ENCODE results near the gene CCDC178.

CCDC178 gene

GRCh38 chr18:33115917-33116316 lies 324.6 kb downstream of the CCDC178 start:
- no peak for DNase-seq

GRCh38 chr18:33115476-33115875 lies 325.0 kb downstream of the CCDC178 start:
- DNase-seq, result no peak

DNA sequence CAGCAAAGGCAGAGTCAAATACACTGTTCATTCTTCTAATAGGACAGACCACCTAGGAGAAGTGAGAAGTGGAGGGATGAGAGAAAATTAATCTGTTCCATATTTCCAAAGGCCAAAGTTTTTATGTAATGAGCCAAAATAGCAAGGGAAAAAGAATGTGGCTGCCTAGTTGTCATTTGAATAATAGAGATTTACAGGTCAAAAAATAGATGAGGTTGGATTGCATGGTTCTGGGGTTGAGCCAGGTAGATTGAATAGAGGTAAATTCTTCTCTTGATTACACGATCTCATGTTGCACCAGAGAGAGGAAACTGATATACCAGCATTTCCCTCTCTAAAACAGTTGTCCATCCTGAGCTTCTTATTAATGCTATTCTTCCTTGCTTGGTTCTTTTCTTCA lies 325.8 kb downstream of the CCDC178 start:
- no peak for DNase-seq

DNA sequence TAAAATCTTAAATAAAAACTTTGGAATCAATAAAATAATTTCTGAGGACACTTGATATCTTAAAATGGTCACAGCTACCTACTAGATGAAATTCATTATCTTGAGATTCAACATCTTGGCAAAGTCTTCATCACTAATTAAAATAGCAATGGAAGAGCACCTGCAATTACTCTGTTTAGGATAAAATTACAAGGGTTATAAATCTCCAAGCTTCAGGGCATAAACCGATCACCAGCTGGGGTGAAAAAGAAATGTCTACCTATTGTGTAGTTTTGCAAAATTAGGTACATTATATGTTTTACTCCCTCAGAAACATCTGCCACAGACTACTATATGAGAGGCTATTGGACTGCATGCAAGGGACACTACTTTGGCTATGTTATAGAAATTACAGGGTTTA lies 327.1 kb downstream of the CCDC178 start:
- no peak for DNase-seq

DNA sequence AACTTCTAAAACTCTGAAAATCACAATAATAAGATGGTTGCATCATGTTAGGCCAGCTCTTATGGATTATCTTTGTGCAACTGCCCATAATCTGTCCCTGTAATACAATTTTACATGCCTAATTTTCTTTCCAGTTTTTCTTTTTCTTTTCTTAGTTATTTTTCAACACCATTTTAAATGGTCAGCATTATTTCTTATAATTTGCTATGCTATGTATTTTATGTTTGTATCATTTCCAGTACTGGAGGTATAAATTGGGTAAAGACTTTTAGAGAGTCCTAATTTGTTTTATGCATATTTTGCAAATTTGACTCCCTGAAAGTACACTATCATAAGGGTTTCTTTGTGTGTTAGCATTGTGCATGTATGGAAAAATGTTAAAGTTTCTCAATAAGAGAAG lies 333.0 kb downstream of the CCDC178 start:
- DNase-seq, result no peak

- no peak for DNase-seq
Measured at GRCh38 chr18:33101316-33101715, 339.2 kb downstream of the CCDC178 start.

GRCh38 chr18:33099626-33100025 lies 340.9 kb downstream of the CCDC178 start:
- no peak for DNase-seq

GRCh38 chr18:33097126-33097525 lies 343.4 kb downstream of the CCDC178 start:
- DNase-seq, result no peak

- DNase-seq, result no peak
Measured at GRCh38 chr18:33090461-33090860, 350.1 kb downstream of the CCDC178 start.

GRCh38 chr18:33076601-33077000 lies 363.9 kb downstream of the CCDC178 start:
- no peak for DNase-seq

- DNase-seq, result no peak
Measured at GRCh38 chr18:33074125-33074524, 366.4 kb downstream of the CCDC178 start.

- no peak for DNase-seq
Measured at GRCh38 chr18:33062834-33063364, 377.6 kb downstream of the CCDC178 start.

- no peak for DNase-seq
Measured at GRCh38 chr18:33052886-33053285, 387.6 kb downstream of the CCDC178 start.

- DNase-seq, result no peak
Measured at GRCh38 chr18:33051407-33051806, 389.1 kb downstream of the CCDC178 start.

- no peak for DNase-seq
Measured at GRCh38 chr18:33040213-33040612, 400.3 kb downstream of the CCDC178 start.

DNA sequence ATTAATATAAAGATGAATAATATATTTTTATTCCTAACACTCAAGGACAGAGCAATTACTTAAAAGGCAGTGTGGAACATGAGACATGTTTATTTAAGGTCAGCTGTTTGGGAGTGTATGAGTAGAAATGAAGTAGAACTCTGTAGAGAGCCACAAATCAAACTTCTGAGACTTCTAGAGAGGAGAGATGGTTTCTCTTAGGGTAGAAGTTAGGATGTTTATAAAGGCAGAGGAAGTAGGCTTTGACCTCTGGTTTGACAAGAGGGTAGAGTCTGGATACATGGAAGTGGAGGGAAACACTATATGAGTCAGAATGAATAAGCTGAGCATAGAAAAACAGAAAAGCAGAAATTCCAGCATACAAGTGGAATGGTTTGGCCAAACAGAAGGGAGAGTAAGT lies 405.6 kb downstream of the CCDC178 start:
- no peak for DNase-seq

DNA sequence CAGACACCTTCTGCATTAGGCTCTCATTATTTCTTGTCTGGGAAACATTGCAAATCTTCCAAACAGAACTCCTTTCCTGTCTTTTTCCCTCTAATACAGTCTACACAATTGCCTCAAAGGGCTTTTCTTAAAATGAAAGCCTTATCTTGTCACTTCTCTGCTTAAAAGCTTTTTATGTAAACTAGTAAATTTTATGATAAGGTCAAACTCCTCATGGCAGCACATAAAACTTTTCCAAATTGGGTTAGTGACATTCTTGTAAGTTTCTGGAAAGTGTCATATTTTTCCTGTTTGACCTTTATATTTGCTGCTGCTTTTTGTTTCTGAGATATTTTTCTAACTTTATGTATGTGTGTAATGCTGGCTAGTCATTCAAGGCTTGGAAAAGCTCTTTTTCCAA lies 406.3 kb downstream of the CCDC178 start:
- no peak for DNase-seq

DNA sequence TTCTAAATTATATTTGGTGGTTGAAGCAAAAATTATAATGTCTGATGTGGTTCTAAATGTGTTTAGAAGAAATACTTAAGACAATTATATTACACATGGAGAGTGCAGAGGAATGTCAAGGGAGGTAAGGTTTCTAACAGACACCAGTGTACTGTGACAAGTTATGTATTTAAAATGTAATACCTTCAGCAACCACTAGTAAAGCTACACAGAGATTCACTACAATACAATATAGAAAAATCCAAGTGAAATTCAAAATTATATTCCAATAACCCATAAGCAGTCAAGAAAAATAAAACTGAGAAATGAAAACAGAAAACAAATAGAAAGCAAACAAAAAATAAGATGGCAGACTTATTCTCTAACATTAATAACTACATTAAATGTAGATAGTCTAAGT lies 418.2 kb downstream of the CCDC178 start:
- no peak for DNase-seq

DNA sequence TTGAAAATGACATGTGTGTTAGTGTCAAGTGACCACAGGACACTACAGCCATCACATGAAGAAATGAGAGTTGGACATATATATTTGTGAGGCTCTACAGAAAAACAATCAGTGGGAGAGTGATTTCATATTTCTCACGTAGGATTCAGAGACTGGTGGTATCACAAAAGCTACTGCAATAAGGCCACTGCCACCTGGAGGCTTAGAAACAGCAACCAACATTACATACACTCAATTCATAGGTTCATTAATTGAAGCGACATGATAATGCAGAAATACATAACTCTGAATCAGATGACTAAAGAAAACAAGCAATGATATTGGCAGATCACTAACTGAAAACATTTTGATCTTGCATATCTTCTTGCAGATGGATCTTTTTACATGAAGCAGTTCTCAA lies 419.6 kb downstream of the CCDC178 start:
- no peak for DNase-seq

DNA sequence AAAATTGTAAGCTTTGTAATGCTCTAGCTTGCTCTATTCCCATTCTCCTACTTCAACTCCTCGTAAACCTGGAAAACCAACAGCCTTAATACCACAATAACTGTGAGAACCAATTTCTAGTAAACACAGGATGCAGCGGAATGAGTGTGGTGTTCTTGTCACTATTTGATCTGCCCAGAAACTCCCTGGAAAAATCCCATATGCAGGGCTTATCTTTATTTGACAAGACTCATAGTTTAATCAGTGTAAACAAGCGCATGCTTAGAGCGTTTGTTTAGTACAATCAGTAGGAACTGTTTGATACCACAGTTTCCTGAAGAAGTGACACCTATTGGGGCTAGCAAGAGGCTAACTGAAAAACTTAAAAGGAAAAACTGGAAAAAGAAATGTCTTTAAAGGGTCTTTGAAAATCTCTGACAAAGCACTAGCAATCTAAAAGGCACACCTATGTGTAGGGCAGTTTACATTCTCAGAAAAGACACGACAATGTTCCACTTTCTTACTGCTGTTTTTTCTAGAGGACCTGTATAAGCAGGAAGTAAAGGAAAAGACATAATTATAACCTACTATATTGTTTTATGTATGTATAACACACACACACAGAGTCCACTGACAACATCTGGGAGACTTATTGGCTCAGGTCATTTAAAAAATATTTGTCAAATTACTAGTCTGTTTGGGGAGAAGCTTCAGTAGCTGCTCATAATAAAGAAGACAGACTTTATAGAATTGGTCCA lies 426.3 kb downstream of the CCDC178 start:
- DNase-seq, result no peak

DNA sequence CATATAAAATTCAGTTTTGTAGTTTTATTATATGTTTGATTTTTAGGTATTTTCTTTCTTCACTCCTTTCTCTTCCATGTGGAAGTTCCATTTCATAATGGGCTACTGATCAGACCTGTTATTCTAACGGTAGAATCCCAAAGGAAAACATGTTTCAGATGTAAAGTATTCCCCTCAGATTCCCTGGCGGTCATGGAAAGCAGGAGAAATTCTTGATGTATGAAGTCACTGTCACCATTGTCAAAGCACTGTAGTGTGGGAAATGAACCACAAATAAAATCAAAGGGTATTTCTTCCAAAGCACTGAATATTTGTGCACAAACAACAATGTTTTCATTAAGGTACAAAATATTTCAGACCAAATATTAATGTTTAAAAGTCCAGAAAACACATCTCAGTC lies 430.4 kb downstream of the CCDC178 start:
- no peak for DNase-seq

- DNase-seq, result no peak
Measured at GRCh38 chr18:32998921-32999320, 441.6 kb downstream of the CCDC178 start.

DNA sequence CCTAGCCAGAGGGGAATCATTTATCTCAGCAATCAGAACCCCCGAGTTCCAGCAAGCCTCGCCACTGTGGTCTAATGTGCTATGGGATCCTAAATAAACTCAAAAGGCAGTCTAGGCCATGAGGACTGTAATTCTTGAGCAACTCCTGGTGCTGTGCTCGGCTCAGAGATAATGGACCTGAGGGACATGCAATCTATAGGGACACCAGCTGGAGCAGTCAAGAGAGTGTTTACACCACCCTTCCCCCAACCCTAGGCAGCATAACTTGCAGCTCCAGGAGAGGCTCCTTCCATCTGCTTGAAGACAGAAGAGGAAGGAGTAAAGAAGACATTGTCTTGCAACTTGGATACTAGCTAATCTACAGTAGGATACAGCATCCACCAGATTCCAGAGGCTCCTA lies 442.2 kb downstream of the CCDC178 start:
- no peak for DNase-seq

DNA sequence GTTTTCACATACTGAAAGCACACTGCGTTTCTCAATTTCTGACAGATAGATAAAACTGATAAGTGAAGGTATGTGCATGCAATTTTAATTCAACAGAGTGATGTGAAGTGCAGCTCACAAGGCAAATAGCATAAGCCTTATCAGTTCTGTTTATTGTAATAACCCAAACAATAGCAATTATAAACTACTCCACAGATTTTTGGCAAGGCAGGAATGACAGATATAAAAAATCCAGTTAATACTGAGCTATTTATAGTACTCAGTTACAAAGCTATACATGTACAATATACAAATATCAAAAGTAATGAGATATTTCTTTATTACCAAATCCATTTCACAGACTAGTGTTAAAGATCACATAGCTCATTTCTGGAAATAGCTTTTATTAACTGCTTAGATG lies 456.8 kb downstream of the CCDC178 start:
- no peak for DNase-seq

DNA sequence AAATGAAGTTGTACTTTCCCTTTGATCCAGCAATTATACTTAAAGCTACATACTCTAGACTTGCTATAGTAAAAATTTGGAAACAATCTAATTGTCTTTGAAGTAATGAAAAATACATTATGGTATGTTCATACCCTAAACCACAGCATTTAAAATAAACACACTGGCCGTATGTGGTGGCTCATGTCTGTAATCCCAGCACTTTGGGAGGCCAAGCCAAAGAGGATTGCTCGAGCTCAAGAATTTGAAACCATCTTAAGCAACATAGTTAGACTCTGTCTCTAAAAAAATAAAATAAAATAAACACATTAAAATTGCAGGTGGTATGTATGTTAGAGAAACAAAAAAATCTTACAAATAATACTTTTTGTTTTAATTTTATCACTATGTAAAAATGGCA lies 459.6 kb downstream of the CCDC178 start:
- DNase-seq, result no peak

Data from suppressor macrophage treated with lipopolysaccharide for 4 hours (primary cell).